HEK293T (cell line): ENCODE results near the gene ZNF57.

Source experiments
- ARNT ChIP-seq: fragments of 450-650 bp; IDR thresholded peaks from 2 replicates; pipeline ENCODE4 v1.6.1; 2017; ENCODE audit warnings: mild to moderate bottlenecking
- BHLHE40 ChIP-seq: fragments of 450-650 bp; IDR thresholded peaks from 2 replicates; pipeline ENCODE4 v1.6.1; 2016; ENCODE audit warnings: mild to moderate bottlenecking, moderate library complexity, borderline replicate concordance
- CTBP1 ChIP-seq: fragments of 450-650 bp; IDR thresholded peaks from 2 replicates; pipeline ENCODE4 v1.6.1; 2016; ENCODE audit warnings: borderline replicate concordance
- FOXA1 ChIP-seq: fragments of 450-650 bp; IDR thresholded peaks from 2 replicates; pipeline ENCODE4 v1.6.1; 2016; ENCODE audit warnings: mild to moderate bottlenecking
- FOXM1 ChIP-seq: fragments of 450-650 bp; IDR thresholded peaks from 2 replicates; pipeline ENCODE4 v1.6.1; 2017; ENCODE audit warnings: mild to moderate bottlenecking, borderline replicate concordance
- HDGF ChIP-seq: fragments of 450-650 bp; IDR thresholded peaks from 2 replicates; pipeline ENCODE4 v1.6.1; 2017; ENCODE audit warnings: antibody characterized with exemption, borderline replicate concordance
- LEF1 ChIP-seq: fragments of 450-650 bp; IDR thresholded peaks from 2 replicates; pipeline ENCODE4 v1.6.1; 2017; ENCODE audit warnings: mild to moderate bottlenecking, borderline replicate concordance
- NFRKB ChIP-seq: fragments of 450-650 bp; IDR thresholded peaks from 2 replicates; pipeline ENCODE4 v1.6.1; 2016; ENCODE audit warnings: mild to moderate bottlenecking, moderate library complexity
- PKNOX1 ChIP-seq: fragments of 450-650 bp; IDR thresholded peaks from 2 replicates; pipeline ENCODE4 v1.6.1; 2016
- SP1 ChIP-seq: fragments of 450-650 bp; IDR thresholded peaks from 2 replicates; pipeline ENCODE4 v1.6.1; 2017
- SUZ12 ChIP-seq: fragments of 450-650 bp; IDR thresholded peaks from 2 replicates; pipeline ENCODE4 v1.6.1; 2016; ENCODE audit warnings: mild to moderate bottlenecking
- TARDBP ChIP-seq: fragments of 450-650 bp; IDR thresholded peaks from 2 replicates; pipeline ENCODE4 v1.6.1; 2016
- ZNF384 ChIP-seq: fragments of 450-650 bp; IDR thresholded peaks from 2 replicates; pipeline ENCODE4 v1.6.1; 2016

GRCh38 chr19:2905918-2906519, 5.3 kb downstream of the ZNF57 start:
- TF ChIP-seq TARDBP = no peak
- no peak for TF ChIP-seq ZNF384
- no peak for TF ChIP-seq SP1
- no peak for TF ChIP-seq FOXA1
- no peak for TF ChIP-seq PKNOX1
- no peak for TF ChIP-seq SUZ12
- no peak for TF ChIP-seq BHLHE40
- no peak for TF ChIP-seq NFRKB
- TF ChIP-seq ARNT = no peak
- no peak for TF ChIP-seq CTBP1
- TF ChIP-seq HDGF = no peak
- no peak for TF ChIP-seq FOXM1
- TF ChIP-seq LEF1 = no peak
